Measurements from ENCODE around the gene SNAI3. TPM values are rescaled to one million over a fixed set of nuclear protein-coding genes. Genes with fewer than 3 reads are reported as not detected.

Gene SNAI3
- total and polyA plus RNA-seq, 2 of the 8 experiments (the other 6 are each of a cell fraction or from before 2014, with no cell fraction given): 8.5 to 13.3 TPM

DNA sequence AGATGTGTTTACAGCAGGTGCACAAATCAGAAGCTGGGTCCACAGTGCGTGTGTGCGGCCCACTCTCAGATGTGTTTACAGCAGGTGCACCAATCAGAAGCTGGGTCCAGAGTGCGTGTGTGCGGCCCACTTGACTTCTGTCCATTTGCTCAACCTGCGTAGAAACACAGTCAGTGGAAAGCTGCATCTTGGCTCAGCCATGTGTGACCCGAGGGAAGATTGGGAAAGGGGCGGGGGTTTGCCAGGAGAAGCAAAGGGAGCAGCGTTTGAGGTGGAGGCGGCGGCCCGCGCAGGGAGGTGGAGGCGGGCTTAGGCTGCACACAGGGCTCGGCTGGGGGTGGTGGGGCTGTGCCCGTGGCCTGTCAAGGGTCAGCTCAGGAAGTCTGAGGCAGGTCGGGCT, 24.2 kb upstream of the SNAI3 start (continued):
- TF ChIP-seq CHD7 (IDR thresholded peaks at IDR 0.05; ENCODE audit: insufficient replicate concordance, low read length): no peak
- TF ChIP-seq FOSL1 (IDR thresholded peaks at IDR 0.05; ENCODE audit: insufficient read depth, low read depth, low read length): no peak
- TF ChIP-seq CHD1 (IDR thresholded peaks at IDR 0.05; ENCODE audit: low read depth, low read length): no peak

Data from H1 (cell line).